Fibroblast of mammary gland (primary cell): ENCODE measurements around the gene PCDHGA8.
"Not testable (repeated sequence)": the region's sequence is repeated elsewhere in the genome, so short reads cannot be mapped to it uniquely, and the experiment has no call there.

Experiments
- DNase-seq: peaks from one replicate; pipeline ENCODE4 v3.0.0-alpha.2; 2010; ENCODE audit warnings: low read depth
- H3K4me3 ChIP-seq: 2 replicates; pipeline ENCODE4 v1.5.1; 2011; ENCODE audit warnings: low read depth, mild to moderate bottlenecking, low read length, moderate library complexity; ENCODE audit not compliant: control insufficient read depth
- CTCF ChIP-seq: conservative IDR thresholded peaks from 2 replicates; pipeline ENCODE4 v1.5.1; 2011; ENCODE audit warnings: low read depth, low read length, inconsistent platforms; ENCODE audit not compliant: control insufficient read depth, insufficient read depth

Gene PCDHGA8

GRCh38 chr5:141422742-141423291 lies 30.4 kb downstream of the PCDHGA8 start:
- no peak overlapping the region for H3K4me3 ChIP-seq
- DNase-seq, result no peak
- TF ChIP-seq CTCF, result no peak

GRCh38 chr5:141427783-141428426 lies 35.5 kb downstream of the PCDHGA8 start:
- no peak for DNase-seq
- no peak for TF ChIP-seq CTCF
- H3K4me3 ChIP-seq, result no peak overlapping the region

GRCh38 chr5:141430332-141431113 lies 38.1 kb downstream of the PCDHGA8 start, which contains the start of gene PCDHGA12:
TSS of gene PCDHGA12 (plus strand) at chr5:141430507. CDS start at chr5:141430760, 253 bp downstream.
- peak within 1 kb of the TSS; percentile 57 for H3K4me3 ChIP-seq
- DNase-seq, result peak; percentile 96
- TF ChIP-seq CTCF, result peak; percentile 81

GRCh38 chr5:141431286-141431685 lies 38.9 kb downstream of the PCDHGA8 start:
- TF ChIP-seq CTCF, result no peak
- peak overlapping the region; percentile 57 for H3K4me3 ChIP-seq
- DNase-seq, result peak; percentile 52

- not testable (repeated sequence) for H3K4me3 ChIP-seq
Observed at GRCh38 chr5:141432308-141432707, 39.9 kb downstream of the PCDHGA8 start.

GRCh38 chr5:141432726-141433125 lies 40.3 kb downstream of the PCDHGA8 start:
- DNase-seq, H3K4me3 ChIP-seq: not testable (repeated sequence)

More at GRCh38 chr5:141432308-141432707, 39.9 kb downstream of the PCDHGA8 start:
- not testable (repeated sequence) for DNase-seq

GRCh38 chr5:141434006-141434405 lies 41.6 kb downstream of the PCDHGA8 start:
- peak; percentile 45 for DNase-seq
- TF ChIP-seq CTCF, result no peak
- H3K4me3 ChIP-seq, result no peak overlapping the region

- DNase-seq, result no peak
- no peak for TF ChIP-seq CTCF
- H3K4me3 ChIP-seq, result no peak overlapping the region
Observed at GRCh38 chr5:141437221-141437620, 44.8 kb downstream of the PCDHGA8 start.
